A673 (cell line): ENCODE measurements around the gene THRB. TPM values are rescaled to one million over a fixed set of nuclear protein-coding genes. Genes with fewer than 3 reads are reported as not detected.

ENCODE experiments used
- BruUV-seq: library from RNA; stranded (reverse); fragments of 400-500 nt; replicated peaks from 2 replicates; lab custom pipeline; 2021; lab: Mats Ljungman, UMichigan
- CTCF ChIA-PET: fragments of 300-600 bp; sonication (Branson Sonifier 250); formaldehyde crosslinking; loops from one replicate; lab custom pipeline; 2022; ENCODE audit warnings: antibody characterized with exemption; lab: Charles Lee
- POLR2A ChIA-PET: fragments of 300-600 bp; sonication (Branson Sonifier 250); formaldehyde crosslinking; loops from one replicate; lab custom pipeline; 2022; ENCODE audit warnings: antibody characterized with exemption; ENCODE audit not compliant: low non-redundant PET; lab: Charles Lee
- DNase-seq: peaks from one replicate; pipeline ENCODE4 v3.0.0-alpha.2; 2015; ENCODE audit warnings: low spot score
- H3K27ac ChIP-seq: fragments of 200-600 bp; sonication (generic); 2 replicates; pipeline ENCODE4 v1.5.1; 2016; ENCODE audit warnings: mixed run types, low read depth, mild to moderate bottlenecking, mixed read lengths, antibody characterized with exemption, low read length; ENCODE audit not compliant: poor library complexity, severe bottlenecking
- H3K27me3 ChIP-seq: fragments of 200-600 bp; sonication (generic); replicated peaks from 2 replicates; pipeline ENCODE4 v1.6.1; 2017; ENCODE audit warnings: mixed run types, low read depth, mild to moderate bottlenecking, mixed read lengths, antibody characterized with exemption, low read length; ENCODE audit not compliant: insufficient read depth, poor library complexity
- H3K36me3 ChIP-seq: fragments of 200-600 bp; sonication (generic); 2 replicates; pipeline ENCODE4 v1.6.1; 2016; ENCODE audit warnings: mixed run types, mild to moderate bottlenecking, mixed read lengths, antibody characterized with exemption, low read length; ENCODE audit not compliant: insufficient read depth, poor library complexity, severe bottlenecking
- H3K4me1 ChIP-seq: fragments of 200-600 bp; sonication (generic); 2 replicates; pipeline ENCODE4 v1.6.1; 2017; ENCODE audit warnings: mixed run types, mild to moderate bottlenecking, mixed read lengths, antibody characterized with exemption, low read length; ENCODE audit not compliant: insufficient read depth, poor library complexity, severe bottlenecking
- H3K4me3 ChIP-seq: fragments of 200-600 bp; sonication (generic); 2 replicates; pipeline ENCODE4 v1.5.1; 2016; ENCODE audit warnings: low read depth, mixed run types, mild to moderate bottlenecking, mixed read lengths, low read length; ENCODE audit not compliant: poor library complexity, severe bottlenecking
- H3K9me3 ChIP-seq: fragments of 200-600 bp; sonication (generic); 2 replicates; pipeline ENCODE4 v1.6.1; 2016; ENCODE audit warnings: mixed run types, low read depth, mild to moderate bottlenecking, mixed read lengths, antibody characterized with exemption, low read length; ENCODE audit not compliant: poor library complexity, severe bottlenecking
- EZH2 ChIP-seq: fragments of 200-600 bp; sonication (generic); IDR thresholded peaks from 2 replicates; pipeline ENCODE4 v1.6.1; 2017; ENCODE audit warnings: borderline replicate concordance, low read depth, mild to moderate bottlenecking, mixed read lengths, antibody characterized with exemption, low read length; ENCODE audit not compliant: poor library complexity, severe bottlenecking
- intact Hi-C: fragments of 100-400 bp; cut with micrococcal nuclease; formaldehyde crosslinking; loops from one replicate; pipeline ENCODE4 v1.10.0; 2022; ENCODE audit not compliant: unreplicated experiment
- total RNA-seq: library from RNA; stranded (reverse); gene quantifications from 2 replicates; pipeline ENCODE4 v1.2.3, GENCODE V29; 2021
- TF ChIP-seq, protein P1 (sequence below): fragments of 300-800, 200-600 bp; sonication (generic); conservative IDR thresholded peaks from 2 replicates; pipeline ENCODE4 v1.5.1; 2017; ENCODE audit warnings: low read depth, mild to moderate bottlenecking, antibody characterized with exemption, low read length, moderate library complexity, mixed read lengths

The THRB gene
- total RNA-seq, 1 experiment from 2014 or later = 0.11 TPM

DNA sequence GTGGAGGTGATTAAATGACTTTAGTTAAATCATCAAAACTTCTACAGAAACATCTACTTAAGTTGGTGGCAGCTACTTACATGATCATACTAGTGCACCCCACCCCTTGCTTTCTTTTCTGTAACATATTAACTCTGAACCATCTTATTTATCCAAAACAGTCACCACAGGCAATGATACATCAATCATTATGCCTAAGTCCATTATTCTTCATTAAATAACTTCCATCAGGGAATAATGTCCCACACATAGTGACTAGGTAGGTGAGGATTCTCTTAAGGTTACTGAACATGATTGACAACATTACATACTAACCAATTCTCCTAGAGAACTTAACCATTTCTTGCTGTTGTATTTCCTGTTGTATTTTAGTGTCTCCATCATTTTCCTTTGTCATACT, 339.4 kb downstream of the THRB start:
- BruUV-seq = no TSS peak
- Histone ChIP-seq H3K27me3 (no peaks in the 10 kb centered on the region), H3K9me3 (no peaks in the 10 kb centered on the region), H3K36me3 (no peaks in the 10 kb centered on the region), H3K4me1 (no peaks in the 10 kb centered on the region), H3K27ac (no peak overlapping the region), H3K4me3 (no peak overlapping the region)
- no peak for TF ChIP-seq EZH2
- TF ChIP-seq, protein P1, sequence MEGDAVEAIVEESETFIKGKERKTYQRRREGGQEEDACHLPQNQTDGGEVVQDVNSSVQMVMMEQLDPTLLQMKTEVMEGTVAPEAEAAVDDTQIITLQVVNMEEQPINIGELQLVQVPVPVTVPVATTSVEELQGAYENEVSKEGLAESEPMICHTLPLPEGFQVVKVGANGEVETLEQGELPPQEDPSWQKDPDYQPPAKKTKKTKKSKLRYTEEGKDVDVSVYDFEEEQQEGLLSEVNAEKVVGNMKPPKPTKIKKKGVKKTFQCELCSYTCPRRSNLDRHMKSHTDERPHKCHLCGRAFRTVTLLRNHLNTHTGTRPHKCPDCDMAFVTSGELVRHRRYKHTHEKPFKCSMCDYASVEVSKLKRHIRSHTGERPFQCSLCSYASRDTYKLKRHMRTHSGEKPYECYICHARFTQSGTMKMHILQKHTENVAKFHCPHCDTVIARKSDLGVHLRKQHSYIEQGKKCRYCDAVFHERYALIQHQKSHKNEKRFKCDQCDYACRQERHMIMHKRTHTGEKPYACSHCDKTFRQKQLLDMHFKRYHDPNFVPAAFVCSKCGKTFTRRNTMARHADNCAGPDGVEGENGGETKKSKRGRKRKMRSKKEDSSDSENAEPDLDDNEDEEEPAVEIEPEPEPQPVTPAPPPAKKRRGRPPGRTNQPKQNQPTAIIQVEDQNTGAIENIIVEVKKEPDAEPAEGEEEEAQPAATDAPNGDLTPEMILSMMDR = no peak
- intact Hi-C loops = no loop called here
- CTCF ChIA-PET = no interaction called here
- POLR2A ChIA-PET = no interaction called here
- no peak for DNase-seq

DNA sequence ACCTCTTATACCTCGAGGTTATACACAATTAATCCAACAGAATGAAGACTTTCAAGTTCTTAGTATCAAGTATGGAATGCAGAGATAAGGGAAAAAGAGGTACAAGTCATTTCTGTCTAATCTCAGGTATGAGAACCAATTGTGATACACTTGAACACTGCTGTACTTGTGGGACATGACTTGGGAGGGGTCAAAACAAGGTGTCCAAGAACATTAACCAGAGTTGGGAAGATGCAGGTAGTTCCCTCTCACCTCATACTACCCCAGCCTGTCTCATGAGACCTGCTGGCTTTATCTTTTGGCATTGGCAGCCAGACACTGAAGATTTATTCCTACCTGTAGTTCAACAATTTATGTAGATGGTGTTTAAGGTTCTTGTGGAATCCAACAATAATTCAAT, 339.9 kb downstream of the THRB start:
- intact Hi-C loops = no loop called here
- Histone ChIP-seq H3K36me3 (no peaks in the 10 kb centered on the region), H3K4me1 (no peaks in the 10 kb centered on the region), H3K4me3 (no peak overlapping the region), H3K9me3 (no peaks in the 10 kb centered on the region), H3K27ac (no peak overlapping the region), H3K27me3 (no peaks in the 10 kb centered on the region)
- no peak for DNase-seq
- TF ChIP-seq, protein P1 = no peak
- no peak for TF ChIP-seq EZH2
- CTCF ChIA-PET = no interaction called here
- POLR2A ChIA-PET = no interaction called here
- BruUV-seq = no TSS peak

- ChIA-PET CTCF (no interaction called here), POLR2A (no interaction called here)
- H3K27me3 ChIP-seq = no peaks in the 10 kb centered on the region
- DNase-seq = no peak
- BruUV-seq = no TSS peak
- no peak overlapping the region for H3K4me3 ChIP-seq
- H3K4me1 ChIP-seq = no peaks in the 10 kb centered on the region
- TF ChIP-seq, protein P1 = no peak
- no peak for TF ChIP-seq EZH2
- no peaks in the 10 kb centered on the region for H3K36me3 ChIP-seq
- H3K27ac ChIP-seq = no peak overlapping the region
- intact Hi-C loops = no loop called here
- no peaks in the 10 kb centered on the region for H3K9me3 ChIP-seq
Measured at GRCh38 chr3:24154013-24154695, 340.5 kb downstream of the THRB start.
